GM19468 (cell line): ENCODE results near the gene CDH24.
A peak's percentile ranks its signal among the peaks of the same experiment; 100 is the strongest.

ENCODE experiments used
- ATAC-seq: cut with Tn5 transposase; IDR thresholded peaks from one replicate; pipeline ENCODE4 v1.9.1; 2021; ENCODE audit warnings: mild to moderate bottlenecking, moderate library complexity, moderate number of reproducible peaks; ENCODE audit not compliant: unreplicated experiment; ENCODE audit errors: extremely low read depth

The CDH24 gene

DNA sequence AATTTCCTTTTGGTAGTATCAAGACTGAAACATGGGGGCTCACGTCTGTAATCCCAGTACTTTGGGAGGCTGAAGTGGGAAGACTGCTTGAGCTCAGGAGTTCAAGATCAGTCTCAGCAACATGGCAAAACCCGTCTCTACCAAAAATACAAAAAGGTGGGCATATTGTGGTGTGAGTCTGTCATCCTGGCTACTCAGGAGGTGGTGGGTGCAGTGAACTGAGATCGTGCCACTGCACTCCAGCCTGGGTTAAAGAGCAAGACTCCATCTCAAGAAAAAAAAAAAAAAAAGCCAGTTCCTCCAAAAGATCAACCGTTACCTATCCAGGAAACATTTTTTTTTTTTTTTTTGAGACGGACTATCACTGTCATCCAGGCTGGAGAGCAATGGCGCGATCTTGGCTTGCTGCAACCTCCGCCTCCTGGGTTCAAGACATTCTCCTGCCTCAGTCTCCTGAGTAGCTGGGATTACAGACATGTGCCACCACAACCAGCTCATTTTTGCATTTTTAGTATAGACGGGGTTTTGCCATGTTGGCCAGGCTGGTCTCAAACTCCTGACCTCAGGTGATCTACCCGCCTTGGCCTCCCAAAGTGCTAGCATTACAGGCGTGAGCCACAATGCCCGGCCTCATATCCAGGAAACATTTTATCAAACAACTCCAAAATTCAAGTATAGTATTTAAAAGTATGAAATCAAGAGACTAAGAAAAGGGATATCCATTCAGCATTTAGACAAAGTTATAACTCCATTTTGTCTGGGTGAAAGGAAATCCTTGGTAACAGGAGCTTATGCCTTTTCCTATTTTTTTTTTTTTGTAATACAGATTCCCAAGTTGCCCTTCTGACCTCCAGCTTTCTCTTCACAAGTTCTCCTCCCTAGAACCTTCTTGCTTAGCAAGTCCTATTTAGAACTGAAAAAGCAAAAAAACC lies 34.2 kb upstream of the CDH24 start:
- no peak for ATAC-seq

DNA sequence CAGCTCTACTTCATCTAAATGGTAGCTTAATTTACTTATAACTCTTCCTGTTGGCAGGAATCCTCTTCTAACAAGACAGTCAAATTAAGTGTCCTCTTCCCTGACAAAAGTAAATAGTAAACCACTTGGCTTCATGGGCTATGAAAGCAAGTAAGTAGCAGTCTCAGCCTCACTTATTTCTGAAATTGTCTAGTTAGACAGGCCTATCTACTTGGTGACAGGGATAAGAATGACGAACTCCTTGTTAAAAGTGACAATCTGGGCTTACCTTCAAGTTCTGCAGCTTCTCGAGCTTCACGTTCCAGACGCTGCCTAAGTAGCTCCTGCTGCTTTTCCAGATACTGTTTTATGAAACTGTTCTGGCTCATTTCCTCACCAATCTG lies 32.9 kb upstream of the CDH24 start:
- ATAC-seq = no peak

DNA sequence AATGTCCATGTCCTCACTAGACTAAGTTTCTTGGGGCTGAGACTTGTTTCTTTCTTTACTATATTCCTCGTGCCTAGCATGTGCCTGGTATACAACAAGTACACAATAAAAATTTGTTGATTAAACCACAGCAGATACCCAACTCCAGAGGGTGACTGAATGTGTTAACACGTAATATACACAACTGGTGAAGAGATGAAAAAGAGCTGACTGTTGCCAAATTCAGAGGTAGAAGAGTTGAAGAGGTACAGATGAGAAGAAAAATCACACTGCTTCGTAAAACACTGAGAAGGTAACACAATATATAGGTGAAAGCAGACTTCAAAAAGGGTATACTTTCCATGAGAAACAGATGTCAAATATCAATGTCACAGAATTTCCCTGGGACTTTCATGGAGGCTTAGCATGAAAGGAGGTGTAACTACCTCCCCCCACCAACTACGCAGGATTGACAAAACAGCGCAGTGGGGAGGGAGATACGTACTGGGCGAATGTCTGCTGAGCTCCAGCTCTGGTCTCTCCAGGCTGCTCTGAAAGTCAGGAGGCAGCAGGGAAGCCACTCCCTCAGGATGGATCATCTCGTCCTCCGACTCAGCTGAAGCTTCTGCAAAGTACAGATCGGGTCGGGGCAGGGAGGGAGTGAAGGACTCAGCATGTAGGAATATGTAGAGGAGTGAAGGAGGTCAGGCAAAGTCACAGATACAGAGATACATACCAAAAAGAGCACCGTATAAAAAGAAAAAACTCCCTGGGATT lies 32.4 kb upstream of the CDH24 start:
- ATAC-seq = no peak

DNA sequence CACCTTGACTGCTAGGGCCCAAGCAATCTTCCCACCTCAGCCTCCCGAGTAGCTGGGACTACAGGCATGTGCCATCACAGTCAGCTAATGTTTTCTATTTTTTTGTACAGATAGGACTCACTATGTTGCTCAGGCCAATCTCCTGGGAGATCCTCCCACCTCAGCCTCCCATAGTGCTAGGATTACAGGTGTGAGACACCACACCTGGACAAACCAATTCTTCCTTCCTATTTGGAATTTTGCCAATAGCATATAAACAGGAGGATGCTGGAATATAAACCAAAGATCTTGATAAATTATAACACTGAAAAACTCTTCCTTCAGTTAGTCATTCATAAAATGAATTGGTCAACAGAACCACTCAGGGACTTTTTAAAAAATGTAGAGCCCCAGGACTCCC lies 29.2 kb upstream of the CDH24 start:
- ATAC-seq = no peak

DNA sequence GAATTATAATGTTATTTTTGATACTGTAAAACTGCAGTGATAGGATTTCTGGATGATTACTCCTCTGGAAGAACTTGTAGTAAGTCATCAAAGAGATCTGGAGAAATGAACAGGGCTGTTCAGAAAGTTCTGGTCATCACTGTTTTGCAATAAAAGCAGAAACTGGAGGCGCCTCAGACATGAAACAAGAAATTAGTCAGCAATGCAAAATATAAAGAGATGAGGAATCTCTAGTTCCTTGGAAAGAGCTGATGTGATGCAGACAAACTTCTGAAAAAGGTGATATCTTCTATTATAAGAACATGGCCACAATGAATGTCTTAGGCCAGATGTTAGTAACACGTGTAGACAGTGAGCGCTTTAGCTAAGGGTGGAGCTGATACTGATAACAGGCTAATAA lies 28.1 kb upstream of the CDH24 start:
- no peak for ATAC-seq

DNA sequence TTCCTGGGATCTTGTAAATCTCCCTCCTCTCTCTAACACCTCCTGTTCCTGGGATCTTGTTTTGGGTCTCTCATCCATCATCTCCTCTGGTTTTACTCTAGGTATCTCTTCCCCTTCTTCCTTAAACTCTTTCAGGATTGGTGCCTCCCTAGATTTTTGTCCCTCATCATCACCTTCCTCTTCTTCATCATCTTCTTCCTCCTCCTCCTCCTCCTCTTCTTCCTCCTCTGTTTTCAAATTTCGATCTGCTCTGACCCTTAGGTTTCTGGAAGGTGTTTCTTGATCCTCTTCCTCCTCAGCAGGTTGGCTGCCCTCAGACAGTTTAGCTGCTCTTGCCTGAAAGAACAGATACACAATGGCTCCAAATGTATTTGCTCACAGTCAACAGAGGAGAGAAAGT lies 23.2 kb upstream of the CDH24 start:
- ATAC-seq = no peak

DNA sequence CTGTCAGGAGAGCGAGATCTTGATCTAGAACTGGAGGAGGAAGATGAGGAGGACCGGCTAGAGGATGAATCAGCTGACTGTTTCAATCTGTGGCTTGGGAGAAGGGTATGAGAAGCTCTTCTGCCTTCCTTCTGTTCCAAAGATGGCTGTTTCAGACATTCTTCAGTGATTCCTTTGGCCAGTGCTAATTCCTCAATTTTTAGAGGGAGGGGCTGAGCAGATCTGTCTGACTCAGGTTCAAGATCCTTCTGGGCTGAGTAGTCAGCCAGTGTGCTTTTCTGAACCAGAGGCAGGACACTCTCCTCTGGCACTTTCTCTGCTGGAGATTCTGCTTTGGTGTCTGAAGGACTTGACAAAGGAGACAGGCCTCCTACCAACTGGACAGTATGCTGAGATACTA lies 22.4 kb upstream of the CDH24 start:
- ATAC-seq = no peak

DNA sequence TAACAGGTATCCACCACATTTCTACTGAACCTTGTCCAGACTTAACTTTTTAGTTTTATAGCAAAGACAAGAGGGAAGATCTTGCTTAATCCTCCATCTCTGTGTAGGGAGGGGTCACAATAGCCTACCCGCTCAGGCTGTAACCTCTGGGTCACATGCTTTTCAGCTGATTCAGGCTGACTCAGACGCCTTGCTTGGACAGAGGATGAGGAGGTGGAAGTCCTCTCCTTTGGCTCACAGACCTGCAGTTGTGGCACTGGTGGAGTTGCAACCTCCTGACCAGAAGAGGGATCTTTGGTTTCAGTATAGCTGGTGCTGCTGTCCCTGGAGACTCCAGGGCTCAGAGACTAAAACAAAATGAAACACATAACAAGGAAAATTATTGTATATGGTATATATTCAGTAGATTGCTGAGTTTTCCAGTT lies 21.4 kb upstream of the CDH24 start:
- no peak for ATAC-seq

DNA sequence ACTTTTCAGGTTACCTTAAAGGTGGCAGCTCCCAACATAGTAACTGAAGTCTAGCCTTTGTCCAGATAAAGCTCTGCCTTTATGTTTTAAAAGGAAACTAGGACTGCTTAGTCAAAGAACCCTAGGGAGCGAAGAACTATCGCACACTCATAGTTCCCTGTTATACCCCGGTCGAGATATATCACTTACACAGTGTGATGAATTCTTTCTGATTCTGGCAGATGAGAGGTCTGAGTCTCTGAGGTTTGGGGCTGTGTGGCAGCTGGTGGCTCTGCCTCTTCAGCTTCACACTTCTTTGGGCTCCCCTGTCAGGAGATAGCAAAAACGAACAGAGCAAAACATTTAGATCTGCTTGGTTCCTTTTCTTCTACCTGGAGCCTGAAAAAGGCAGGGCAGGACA lies 20.6 kb upstream of the CDH24 start:
- no peak for ATAC-seq

DNA sequence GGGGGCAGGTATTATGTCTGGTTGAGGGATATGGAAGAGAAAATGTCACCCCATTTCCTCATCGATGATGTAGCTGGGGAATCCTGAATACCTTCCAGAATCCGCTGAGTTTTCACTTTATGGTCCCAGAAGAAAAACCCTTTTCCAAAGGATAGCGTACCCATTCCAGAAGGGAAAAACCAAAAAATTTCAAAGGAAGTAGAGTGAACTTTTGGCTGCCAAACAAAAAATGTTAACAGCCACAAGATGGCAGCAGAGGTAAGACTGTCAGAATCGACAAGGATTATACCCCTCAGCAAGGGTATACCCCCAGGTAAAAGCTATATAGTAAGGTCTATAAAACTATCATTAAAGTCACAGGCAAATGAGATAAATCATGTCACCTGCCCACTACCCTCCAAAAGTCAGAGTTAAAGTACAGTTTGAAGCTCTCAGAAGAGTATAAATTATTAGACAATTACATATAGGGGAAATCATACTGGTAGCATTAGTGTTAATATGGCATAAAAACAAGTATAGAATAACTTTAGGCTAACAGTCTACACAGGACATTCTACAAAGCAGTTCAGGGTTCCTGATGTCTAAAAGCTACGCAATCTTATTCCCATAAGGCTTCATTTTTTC lies 19.6 kb upstream of the CDH24 start:
- no peak for ATAC-seq

DNA sequence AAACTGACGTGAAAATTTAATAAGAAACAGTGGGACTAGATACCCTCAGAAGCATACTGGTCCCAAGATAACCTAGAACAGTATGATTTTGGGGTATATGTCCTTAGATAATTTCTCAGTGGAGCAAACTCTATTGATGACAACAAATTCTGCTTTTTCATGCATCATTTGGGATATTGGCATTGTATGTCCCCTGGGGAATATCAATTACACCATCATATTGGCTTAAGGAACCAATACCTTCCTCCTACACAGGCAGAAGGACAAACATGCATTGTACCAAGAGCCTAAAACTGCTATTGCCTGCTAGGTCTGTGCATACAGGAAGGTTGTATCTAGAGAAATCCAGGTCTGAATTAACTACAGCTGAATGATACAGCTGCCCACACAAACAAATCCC lies 17.6 kb upstream of the CDH24 start:
- ATAC-seq = no peak

DNA sequence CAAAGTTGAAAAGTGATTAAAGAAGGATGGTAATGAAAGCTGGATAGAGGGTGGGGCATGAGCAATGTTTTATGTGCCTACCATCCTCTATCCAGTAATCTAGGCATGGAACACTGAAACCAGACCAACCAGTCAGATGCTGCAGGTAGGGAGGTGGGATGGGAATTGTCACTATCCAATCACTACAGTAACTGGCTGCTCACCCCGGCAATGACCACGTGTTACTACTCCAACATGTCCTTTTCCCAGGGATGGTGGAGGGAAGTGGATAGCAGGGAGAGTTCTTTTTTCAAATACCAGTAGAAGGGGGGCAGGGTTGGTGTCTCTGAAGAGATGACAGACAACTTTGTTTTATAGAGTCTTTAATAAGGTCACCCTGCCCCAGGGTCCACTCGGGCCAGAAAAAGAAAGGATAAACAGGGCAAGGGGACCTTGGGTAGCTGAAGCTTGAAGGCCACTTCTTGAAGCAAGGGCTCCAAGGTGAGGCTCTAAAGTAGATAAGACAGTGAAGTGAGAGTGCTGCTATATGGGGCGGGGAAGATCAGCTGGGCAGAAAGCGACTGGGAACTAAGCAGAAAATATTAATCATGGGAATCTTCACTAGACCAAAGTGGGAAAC lies 14.7 kb upstream of the CDH24 start:
- no peak for ATAC-seq

DNA sequence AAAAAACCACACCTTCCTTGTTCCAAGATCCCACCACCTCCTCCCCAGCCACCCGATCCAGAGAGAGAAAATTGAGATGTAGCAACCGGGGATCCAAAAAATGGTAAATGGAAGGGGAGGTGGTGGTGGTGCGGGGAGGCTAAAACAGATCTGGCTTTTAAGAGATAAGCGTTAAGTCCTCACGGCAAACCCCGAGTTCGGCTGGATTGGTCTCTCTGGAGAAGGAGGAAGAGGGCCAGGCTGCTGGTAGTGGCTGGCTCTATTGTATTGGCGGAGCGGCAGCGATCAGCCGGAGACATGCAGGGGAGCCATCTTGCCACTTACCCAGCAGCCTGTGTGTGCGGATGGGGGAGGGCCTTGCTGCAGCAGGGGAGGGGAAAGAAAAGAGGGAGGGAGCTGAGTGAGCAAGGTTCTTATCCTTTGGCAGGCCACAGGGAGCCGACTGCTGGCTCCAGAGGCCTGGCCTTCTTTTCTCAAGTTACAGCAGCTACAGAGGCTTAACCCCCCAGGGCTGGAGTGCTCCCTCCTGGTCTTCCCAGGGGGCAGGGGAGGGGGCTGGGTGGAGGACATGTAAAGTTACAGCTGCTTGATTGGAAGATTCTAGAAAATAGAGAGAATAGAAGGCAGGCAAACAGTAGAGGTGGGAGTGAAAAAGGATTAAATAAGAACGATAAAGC lies 14.1 kb upstream of the CDH24 start:
- no peak for ATAC-seq

DNA sequence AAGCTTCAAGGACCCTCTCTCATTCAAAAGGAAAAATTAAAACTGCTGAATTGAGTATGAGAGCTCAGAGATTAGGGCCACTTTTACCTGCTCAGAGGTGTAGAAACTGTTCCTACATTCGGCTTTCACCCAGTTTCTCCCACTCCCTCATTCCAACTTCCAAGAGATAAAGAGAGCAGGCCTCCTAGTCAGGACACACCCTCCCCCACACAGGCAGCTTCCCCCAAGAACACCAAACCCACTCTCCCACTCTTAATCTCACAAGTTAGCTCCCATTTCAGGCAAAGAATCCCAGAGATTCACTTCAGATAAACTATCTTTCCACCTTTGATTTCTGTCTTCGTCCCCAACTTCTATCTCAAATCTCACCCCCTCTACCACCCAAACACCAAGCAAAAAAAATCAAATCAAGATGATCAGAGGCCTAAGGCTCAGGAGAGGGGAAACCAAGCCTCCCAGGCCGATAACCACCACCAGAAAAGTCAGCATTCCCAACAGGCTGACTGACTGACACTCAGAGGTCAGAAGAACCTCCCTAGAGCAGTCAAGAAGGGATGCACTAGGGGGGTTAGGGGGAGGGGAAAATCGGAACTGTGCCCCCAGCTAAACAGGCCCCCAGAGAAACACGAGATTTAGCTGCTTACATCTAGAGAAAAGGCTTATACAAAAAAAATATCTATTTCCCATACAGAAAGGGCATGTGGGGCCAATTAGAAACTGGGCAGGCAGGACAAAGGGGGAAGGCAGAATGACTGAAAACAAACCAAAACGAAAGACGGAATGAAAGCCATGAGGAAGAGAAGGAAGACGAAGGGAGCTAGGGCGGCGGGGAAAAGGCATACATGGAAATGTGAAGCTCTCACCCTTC lies 13.2 kb upstream of the CDH24 start:
- no peak for ATAC-seq

DNA sequence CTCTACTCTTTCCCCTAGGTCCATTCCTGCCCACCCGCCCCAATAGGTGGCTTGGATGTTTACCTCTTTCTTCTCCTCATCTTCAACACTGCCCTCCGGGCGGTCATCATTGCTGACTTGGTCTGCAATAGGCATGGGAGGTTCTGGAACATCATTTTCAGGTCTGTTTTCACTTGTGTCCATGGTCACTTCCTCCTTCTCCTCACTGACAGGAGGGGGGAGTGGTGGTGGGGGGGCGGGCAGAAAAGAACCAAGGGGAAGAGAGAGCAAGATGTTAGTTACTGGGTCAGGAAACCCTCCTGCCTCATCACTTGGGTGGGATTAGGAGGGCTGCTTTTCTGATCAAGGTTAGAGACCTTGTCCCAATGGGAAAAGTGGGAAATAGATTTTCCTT lies 12.1 kb upstream of the CDH24 start:
- ATAC-seq = no peak

DNA sequence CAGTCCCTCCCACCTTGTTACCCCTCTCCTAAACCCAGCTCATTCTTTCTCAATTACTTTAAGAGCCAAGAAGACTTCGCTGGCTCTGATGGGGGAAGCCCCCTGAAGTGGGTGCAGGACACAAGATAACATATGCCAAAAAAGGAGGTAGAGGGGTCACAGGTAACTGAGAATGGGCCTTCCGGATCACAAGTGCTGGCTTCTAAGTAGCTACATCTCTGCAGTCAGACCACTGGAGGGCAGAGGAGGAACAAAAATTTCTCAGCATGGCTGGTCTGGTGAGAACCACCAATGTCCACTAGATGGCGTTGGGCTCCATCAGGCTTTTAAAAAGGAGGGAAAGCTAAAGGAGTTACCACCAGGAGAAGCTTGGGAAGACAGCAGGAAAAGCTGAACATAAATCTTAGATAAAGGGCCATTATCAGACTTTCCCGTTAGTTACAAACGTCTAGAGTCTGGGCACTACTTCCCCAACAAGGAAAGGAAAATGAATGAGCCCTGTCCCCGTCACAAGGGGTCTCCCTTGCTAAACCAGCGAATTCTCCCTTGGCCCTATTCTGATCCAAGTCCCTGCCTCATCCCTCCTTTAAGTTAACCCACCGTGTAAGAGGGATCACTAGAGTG lies 11.6 kb upstream of the CDH24 start:
- ATAC-seq = peak; percentile 77

DNA sequence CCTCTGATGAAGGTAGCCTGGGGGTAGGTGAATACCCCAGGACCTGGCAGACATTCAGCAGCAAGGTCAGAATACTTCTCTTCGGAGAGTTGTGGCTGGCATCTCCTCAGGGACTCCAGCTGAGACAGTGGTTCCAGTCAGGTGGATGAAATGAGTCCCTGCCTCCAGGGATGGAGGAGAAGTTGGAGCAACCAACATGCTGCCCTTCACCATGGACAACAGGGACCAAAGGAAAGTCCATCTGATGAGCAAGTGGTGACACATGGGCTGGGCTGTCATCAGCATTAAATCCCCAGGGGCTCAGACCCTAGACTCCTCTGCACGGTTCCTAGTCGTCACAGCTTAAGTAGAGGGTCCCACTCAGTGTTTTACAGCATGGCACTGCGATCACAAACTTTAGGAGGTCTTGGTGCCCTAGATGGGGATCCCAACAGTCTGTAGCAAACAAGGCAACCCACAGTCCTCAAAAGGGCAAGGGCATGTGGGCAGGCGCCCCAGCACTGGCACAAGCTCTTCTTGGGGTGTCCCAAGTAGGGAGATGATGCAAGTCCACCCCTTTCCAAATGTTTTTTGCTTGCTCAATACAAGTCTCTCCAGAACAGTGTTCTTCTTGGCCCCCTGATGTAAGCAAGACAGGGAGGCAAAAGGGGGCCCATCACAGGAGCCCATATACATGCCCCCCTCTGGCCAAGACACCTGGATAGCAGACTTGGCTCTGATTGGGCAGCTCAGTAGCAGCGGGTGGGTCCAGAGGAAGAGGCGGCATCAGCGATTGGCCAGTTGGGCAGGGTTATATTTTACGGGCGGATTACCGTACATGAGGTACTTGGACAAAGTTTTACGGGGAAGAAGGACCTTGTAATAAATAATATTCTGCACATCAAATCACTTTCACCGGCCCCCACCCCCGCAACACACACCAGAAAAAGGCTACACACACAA lies 10.8 kb upstream of the CDH24 start:
- no peak for ATAC-seq
